Bronchial epithelial cell (primary cell): Measurements from ENCODE around the gene REG1B. TPM values are rescaled to one million over a fixed set of nuclear protein-coding genes. Genes with fewer than 3 reads are reported as not detected.

Experiments used
- DNase-seq: peaks from one replicate; pipeline ENCODE4 v3.0.0-alpha.2; 2010; ENCODE audit warnings: low read depth
- FAIRE-seq: peaks from 2 replicates; lab custom pipeline; 2011; peaks lifted over from hg19 to GRCh38; lab: Jason Lieb, UNC
- H3K27me3 ChIP-seq: 2 replicates; pipeline ENCODE4 v1.5.1; 2011; ENCODE audit warnings: low read length; ENCODE audit not compliant: control insufficient read depth, insufficient read depth
- H3K36me3 ChIP-seq: 2 replicates; pipeline ENCODE4 v1.5.1; 2011; ENCODE audit warnings: low read length; ENCODE audit not compliant: control insufficient read depth, insufficient read depth
- H3K4me3 ChIP-seq: 2 replicates; pipeline ENCODE4 v1.5.1; 2011; ENCODE audit warnings: mild to moderate bottlenecking, low read depth, low read length, control low read depth
- total RNA-seq: library from RNA; depleted of rRNA; stranded (reverse); fragments of >200 nt; gene quantifications from 2 replicates; pipeline ENCODE4 v1.2.1, GENCODE V29; 2014
- TF ChIP-seq, protein P1 (sequence below): IDR thresholded peaks from 2 replicates; pipeline ENCODE4 v1.5.1; 2011; ENCODE audit warnings: mild to moderate bottlenecking, moderate library complexity, low read length, control low read depth, inconsistent platforms; ENCODE audit not compliant: insufficient read depth, severe bottlenecking

Gene REG1B, protein sequence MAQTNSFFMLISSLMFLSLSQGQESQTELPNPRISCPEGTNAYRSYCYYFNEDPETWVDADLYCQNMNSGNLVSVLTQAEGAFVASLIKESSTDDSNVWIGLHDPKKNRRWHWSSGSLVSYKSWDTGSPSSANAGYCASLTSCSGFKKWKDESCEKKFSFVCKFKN
- total RNA-seq, result not detected in 2 replicates

DNA sequence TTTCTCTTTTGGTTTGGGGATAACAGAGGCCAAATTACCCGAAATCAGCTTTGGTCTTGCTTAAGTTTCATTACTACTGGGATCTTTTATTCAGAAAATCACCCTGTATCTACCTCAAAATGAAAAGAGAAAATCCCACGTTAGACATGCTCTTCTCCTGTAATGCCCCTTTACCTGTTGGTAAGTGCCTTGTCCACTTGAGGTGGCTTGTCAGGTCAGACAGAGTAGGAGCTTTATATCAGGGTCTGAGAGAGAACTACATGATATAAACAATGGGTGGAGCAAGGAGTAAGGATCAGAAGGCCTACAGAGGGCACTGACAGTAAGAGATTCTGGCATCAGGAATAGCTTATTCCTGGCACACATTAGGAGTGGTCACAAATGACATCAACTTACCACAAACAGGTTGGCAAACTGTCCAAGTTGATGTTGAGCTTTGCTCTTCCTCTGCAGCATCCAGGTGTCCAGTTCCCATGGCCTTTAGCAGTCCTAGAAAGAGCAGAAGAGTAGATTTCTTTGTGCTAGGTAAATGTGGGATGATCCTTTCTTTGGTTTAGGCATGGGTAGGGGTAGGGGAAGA lies at the start of gene REG1B:
Gene REG1B, minus strand, starts transcription at position 209 of the 580 bp plus-strand sequence. CDS start 381 bp downstream, outside the sequence.
- TF ChIP-seq, protein P1, sequence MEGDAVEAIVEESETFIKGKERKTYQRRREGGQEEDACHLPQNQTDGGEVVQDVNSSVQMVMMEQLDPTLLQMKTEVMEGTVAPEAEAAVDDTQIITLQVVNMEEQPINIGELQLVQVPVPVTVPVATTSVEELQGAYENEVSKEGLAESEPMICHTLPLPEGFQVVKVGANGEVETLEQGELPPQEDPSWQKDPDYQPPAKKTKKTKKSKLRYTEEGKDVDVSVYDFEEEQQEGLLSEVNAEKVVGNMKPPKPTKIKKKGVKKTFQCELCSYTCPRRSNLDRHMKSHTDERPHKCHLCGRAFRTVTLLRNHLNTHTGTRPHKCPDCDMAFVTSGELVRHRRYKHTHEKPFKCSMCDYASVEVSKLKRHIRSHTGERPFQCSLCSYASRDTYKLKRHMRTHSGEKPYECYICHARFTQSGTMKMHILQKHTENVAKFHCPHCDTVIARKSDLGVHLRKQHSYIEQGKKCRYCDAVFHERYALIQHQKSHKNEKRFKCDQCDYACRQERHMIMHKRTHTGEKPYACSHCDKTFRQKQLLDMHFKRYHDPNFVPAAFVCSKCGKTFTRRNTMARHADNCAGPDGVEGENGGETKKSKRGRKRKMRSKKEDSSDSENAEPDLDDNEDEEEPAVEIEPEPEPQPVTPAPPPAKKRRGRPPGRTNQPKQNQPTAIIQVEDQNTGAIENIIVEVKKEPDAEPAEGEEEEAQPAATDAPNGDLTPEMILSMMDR, result no peak
- FAIRE-seq (no peak), DNase-seq (no peak)

DNA sequence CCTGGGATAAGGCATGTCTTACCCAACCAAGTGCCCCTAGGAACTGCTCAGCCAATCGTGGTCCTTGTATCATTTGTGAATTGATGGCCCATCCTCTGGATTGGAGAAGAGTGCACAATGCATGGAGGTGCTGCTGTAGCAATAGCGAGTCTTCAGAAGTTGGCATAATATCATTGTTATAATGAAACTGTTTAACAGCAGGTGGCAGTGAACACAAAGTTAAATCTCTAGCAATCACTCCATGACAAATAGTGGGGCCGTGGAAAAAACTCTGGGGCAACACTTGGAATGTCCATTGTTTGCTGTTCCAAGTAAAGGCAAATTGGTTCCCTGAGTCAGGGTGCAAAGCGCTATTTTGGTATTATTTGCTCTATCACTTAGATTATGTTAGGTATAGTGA lies 43.9 kb upstream of the REG1B start:
- no peak for DNase-seq
- TF ChIP-seq, protein P1, result no peak
- no peak for FAIRE-seq
- Histone ChIP-seq H3K4me3 (no peak overlapping the region), H3K36me3 (no peaks in the 10 kb centered on the region), H3K27me3 (no peaks in the 10 kb centered on the region)

More for the DNA sequence above, at the start of gene REG1B:
- no peaks in the 10 kb centered on the region for H3K27me3 ChIP-seq
- H3K36me3 ChIP-seq, result no peaks in the 10 kb centered on the region
- no peak within 1 kb of the TSS for H3K4me3 ChIP-seq

DNA sequence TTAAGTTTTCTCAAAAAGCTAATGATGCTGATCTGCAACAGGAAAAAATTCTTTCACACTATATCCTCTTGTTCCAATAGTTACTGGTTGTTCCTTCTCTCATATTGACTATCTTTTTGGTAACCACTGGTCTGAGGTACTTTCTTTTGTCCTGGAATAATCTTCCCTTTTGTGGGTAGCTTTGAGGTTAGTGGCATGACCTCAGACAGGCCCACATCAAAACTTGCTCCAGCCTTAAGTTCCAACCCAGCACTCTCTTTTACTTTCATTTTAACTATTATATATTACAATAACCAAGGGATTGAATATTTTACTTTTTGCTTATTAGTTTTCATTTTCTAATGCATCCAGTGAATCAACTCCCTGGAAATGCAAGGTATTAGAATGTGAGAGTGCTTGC lies 42.0 kb upstream of the REG1B start:
- Histone ChIP-seq H3K27me3 (no peaks in the 10 kb centered on the region), H3K36me3 (no peaks in the 10 kb centered on the region), H3K4me3 (no peak overlapping the region)
- TF ChIP-seq, protein P1, result no peak
- no peak for FAIRE-seq
- no peak for DNase-seq

DNA sequence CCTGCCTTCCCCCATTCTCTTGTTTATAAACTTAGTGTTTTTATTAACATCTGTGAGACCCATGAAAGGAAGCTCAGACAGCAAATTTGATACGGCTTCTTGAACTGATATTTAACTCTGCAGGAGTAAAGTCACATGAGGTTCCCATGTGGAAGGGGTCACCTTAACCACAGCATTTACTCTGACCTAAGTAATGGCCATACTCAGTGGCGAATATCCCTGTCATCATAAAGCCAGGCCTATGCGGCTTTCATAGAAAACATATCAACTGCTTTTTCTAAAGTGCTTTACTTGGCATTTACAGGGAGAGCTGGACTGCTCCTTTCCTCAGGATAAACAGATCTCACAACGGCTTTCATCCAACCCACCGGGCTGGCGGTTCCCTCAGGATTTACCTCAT lies 41.5 kb upstream of the REG1B start:
- Histone ChIP-seq H3K27me3 (no peaks in the 10 kb centered on the region), H3K36me3 (no peaks in the 10 kb centered on the region), H3K4me3 (no peak overlapping the region)
- TF ChIP-seq, protein P1, result no peak
- FAIRE-seq (no peak), DNase-seq (no peak)

DNA sequence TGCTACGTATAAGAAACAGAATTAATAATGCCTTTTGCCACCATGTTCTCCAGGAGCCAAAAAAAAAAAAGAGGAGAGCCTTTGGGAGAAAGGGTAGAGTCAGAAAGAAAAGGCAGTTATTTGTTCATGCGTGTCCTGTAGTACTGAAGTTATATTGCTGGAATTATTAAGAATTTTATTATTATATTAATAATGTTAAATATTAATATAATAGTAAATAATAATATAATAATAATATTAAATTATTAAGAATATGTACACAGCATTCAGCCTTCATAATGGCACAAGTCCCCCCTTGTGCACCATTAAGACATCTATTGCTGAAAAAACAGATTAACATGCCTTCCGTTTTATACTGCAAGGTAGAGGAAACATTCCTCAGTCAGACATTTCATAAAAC lies 40.6 kb upstream of the REG1B start:
- no peak overlapping the region for H3K4me3 ChIP-seq
- no peak for FAIRE-seq
- no peaks in the 10 kb centered on the region for H3K36me3 ChIP-seq
- H3K27me3 ChIP-seq, result no peaks in the 10 kb centered on the region
- TF ChIP-seq, protein P1, result no peak
- no peak for DNase-seq

DNA sequence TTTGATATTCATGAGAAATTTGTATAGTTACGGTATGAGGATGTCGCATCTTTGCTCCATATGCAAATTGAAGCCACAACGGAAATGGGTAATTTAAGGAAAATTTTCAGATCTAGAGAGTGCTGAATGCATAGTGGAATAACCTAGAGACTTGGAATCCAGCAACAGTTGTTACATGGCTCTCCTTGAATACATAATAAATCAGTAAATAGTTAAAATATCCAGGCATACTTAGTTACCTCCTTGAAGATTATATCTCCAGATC lies 37.9 kb upstream of the REG1B start:
- FAIRE-seq, result no peak
- H3K36me3 ChIP-seq, result no peaks in the 10 kb centered on the region

More for the DNA sequence above, 37.9 kb upstream of the REG1B start:
- no peaks in the 10 kb centered on the region for H3K27me3 ChIP-seq
- TF ChIP-seq, protein P1, result no peak
- H3K4me3 ChIP-seq, result no peak overlapping the region
- DNase-seq, result no peak
